H9 (cell line): ENCODE data around the gene SLC35F3. TPM values are rescaled to one million over a fixed set of nuclear protein-coding genes. Genes with fewer than 3 reads are reported as not detected.

Source experiments
- DNase-seq: peaks from one replicate; pipeline ENCODE4 v3.0.0-alpha.2; 2017
- H2AFZ ChIP-seq: one replicate; pipeline ENCODE4 v1.6.1; 2013; ENCODE audit warnings: mild to moderate bottlenecking, low read length, control low read depth, moderate library complexity
- H2AK5ac ChIP-seq: 2 replicates; pipeline ENCODE4 v1.6.1; 2013; ENCODE audit warnings: low read length, control low read depth, mixed read lengths; ENCODE audit not compliant: insufficient read length
- H2BK120ac ChIP-seq: one replicate; pipeline ENCODE4 v1.6.1; 2013; ENCODE audit warnings: low read depth, mild to moderate bottlenecking, low read length, control low read depth, inconsistent platforms; ENCODE audit not compliant: poor library complexity, severe bottlenecking
- H2BK12ac ChIP-seq: 2 replicates; pipeline ENCODE4 v1.6.1; 2013; ENCODE audit warnings: low read length, control low read depth, mixed read lengths, low read depth; ENCODE audit not compliant: insufficient read length
- H2BK15ac ChIP-seq: 2 replicates; pipeline ENCODE4 v1.6.1; 2013; ENCODE audit warnings: low read depth, low read length, control low read depth
- H2BK20ac ChIP-seq: one replicate; pipeline ENCODE4 v1.6.1; 2013; ENCODE audit warnings: low read depth, mild to moderate bottlenecking, low read length, control low read depth, inconsistent platforms; ENCODE audit not compliant: poor library complexity, severe bottlenecking
- H2BK5ac ChIP-seq: 2 replicates; pipeline ENCODE4 v1.6.1; 2013; ENCODE audit warnings: low read length, control low read depth, mixed read lengths; ENCODE audit not compliant: insufficient read length
- H3K14ac ChIP-seq: 2 replicates; pipeline ENCODE4 v1.6.1; 2013; ENCODE audit warnings: low read length, control low read depth; ENCODE audit not compliant: insufficient read depth
- H3K18ac ChIP-seq: 2 replicates; pipeline ENCODE4 v1.6.1; 2013; ENCODE audit warnings: low read depth, mild to moderate bottlenecking, mixed read lengths, low read length, control low read depth; ENCODE audit not compliant: insufficient read length
- H3K23ac ChIP-seq: 2 replicates; pipeline ENCODE4 v1.6.1; 2013; ENCODE audit warnings: low read length, control low read depth, mixed read lengths, low read depth; ENCODE audit not compliant: insufficient read length
- H3K23me2 ChIP-seq: 2 replicates; pipeline ENCODE4 v1.6.1; 2013; ENCODE audit warnings: low read depth, mild to moderate bottlenecking, mixed read lengths, low read length, control low read depth; ENCODE audit not compliant: insufficient read length, poor library complexity, severe bottlenecking
- H3K27ac ChIP-seq: 2 replicates; pipeline ENCODE4 v1.5.1; 2013; ENCODE audit warnings: low read length, control low read depth, mixed read lengths, low read depth; ENCODE audit not compliant: insufficient read length
- H3K27me3 ChIP-seq: 2 replicates; pipeline ENCODE4 v1.6.1; 2013; ENCODE audit warnings: low read length, control low read depth, inconsistent platforms; ENCODE audit not compliant: insufficient read depth
- H3K4ac ChIP-seq: 2 replicates; pipeline ENCODE4 v1.6.1; 2013; ENCODE audit warnings: low read depth, mild to moderate bottlenecking, control low read depth, inconsistent platforms, low read length, moderate library complexity
- H3K4me1 ChIP-seq: 2 replicates; pipeline ENCODE4 v1.6.1; 2013; ENCODE audit warnings: low read length, control low read depth, inconsistent platforms; ENCODE audit not compliant: insufficient read depth
- H3K4me2 ChIP-seq: 2 replicates; pipeline ENCODE4 v1.6.1; 2013; ENCODE audit warnings: low read length, control low read depth, mixed read lengths; ENCODE audit not compliant: insufficient read length, insufficient read depth
- H3K56ac ChIP-seq: 2 replicates; pipeline ENCODE4 v1.6.1; 2013; ENCODE audit warnings: low read depth, mild to moderate bottlenecking, mixed read lengths, low read length, control low read depth; ENCODE audit not compliant: insufficient read length
- H3K79me1 ChIP-seq: 2 replicates; pipeline ENCODE4 v1.6.1; 2013; ENCODE audit warnings: low read depth, mild to moderate bottlenecking, moderate library complexity, low read length, control low read depth, inconsistent platforms; ENCODE audit not compliant: insufficient read depth, poor library complexity, severe bottlenecking
- H3K79me2 ChIP-seq: 2 replicates; pipeline ENCODE4 v1.6.1; 2013; ENCODE audit warnings: low read length, control low read depth, inconsistent platforms; ENCODE audit not compliant: insufficient read depth
- H3K9ac ChIP-seq: 2 replicates; pipeline ENCODE4 v1.6.1; 2013; ENCODE audit warnings: low read length, control low read depth, mixed read lengths; ENCODE audit not compliant: insufficient read length; ENCODE audit errors: extremely low read depth
- H3K9me3 ChIP-seq: one replicate; pipeline ENCODE4 v1.6.1; 2013; ENCODE audit warnings: low read depth, low read length, inconsistent platforms; ENCODE audit not compliant: control insufficient read depth
- H3T11ph ChIP-seq: one replicate; pipeline ENCODE4 v1.6.1; 2013; ENCODE audit warnings: mild to moderate bottlenecking, low read length, control low read depth, inconsistent platforms
- H4K20me1 ChIP-seq: one replicate; pipeline ENCODE4 v1.6.1; 2013; ENCODE audit not compliant: control insufficient read depth, insufficient read length, insufficient read depth
- H4K5ac ChIP-seq: 2 replicates; pipeline ENCODE4 v1.6.1; 2013; ENCODE audit warnings: low read depth, mild to moderate bottlenecking, mixed read lengths, low read length, control low read depth; ENCODE audit not compliant: insufficient read length
- H4K8ac ChIP-seq: replicated peaks from 2 replicates; pipeline ENCODE4 v1.6.1; 2013; ENCODE audit warnings: low read length, control low read depth, mixed read lengths, low read depth; ENCODE audit not compliant: insufficient read length
- H4K91ac ChIP-seq: 2 replicates; pipeline ENCODE4 v1.6.1; 2013; ENCODE audit warnings: low read depth, mild to moderate bottlenecking, moderate library complexity, mixed read lengths, low read length, control low read depth; ENCODE audit not compliant: insufficient read length
- H3K27ac Mint-ChIP-seq, 3 experiments: 2 replicates in 2 of 3; 3 replicates in 1 of 3; pipeline ENCODE4 v1.8.0; 2020 to 2021; ENCODE audit warnings: mixed read lengths in 3 of 3, mild to moderate bottlenecking in 1 of 3, moderate library complexity in 1 of 3
- H3K27me3 Mint-ChIP-seq: 2 replicates; pipeline ENCODE4 v1.8.0; 2021; ENCODE audit warnings: low read depth, mild to moderate bottlenecking, moderate library complexity, mixed read lengths
- H3K36me3 Mint-ChIP-seq, 3 experiments: 2 replicates in 2 of 3; 3 replicates in 1 of 3; pipeline ENCODE4 v1.8.0; 2020 to 2021; ENCODE audit warnings: low read depth in 3 of 3, mixed read lengths in 3 of 3; ENCODE audit not compliant: insufficient read depth in 1 of 3
- H3K4me1 Mint-ChIP-seq, 2 experiments: 2 replicates each; pipeline ENCODE4 v1.8.0; 2020; ENCODE audit warnings: mixed read lengths in 2 of 2
- H3K4me3 Mint-ChIP-seq, 2 experiments: 2 replicates in 1 of 2; 3 replicates in 1 of 2; pipeline ENCODE4 v1.8.0; 2020 to 2021; ENCODE audit warnings: mild to moderate bottlenecking in 2 of 2, mixed read lengths in 2 of 2, moderate library complexity in 1 of 2
- H3K9me3 Mint-ChIP-seq, 2 experiments: 2 replicates in 1 of 2; 3 replicates in 1 of 2; pipeline ENCODE4 v1.8.0; 2020; ENCODE audit warnings: mild to moderate bottlenecking in 2 of 2, mixed read lengths in 2 of 2, moderate library complexity in 1 of 2
- total RNA-seq: library from RNA; stranded (reverse); gene quantifications from 2 replicates; pipeline ENCODE4 v1.2.1, GENCODE V29; 2021
- TF ChIP-seq, protein P1 (sequence below): fragments of 200-600 bp; sonication (generic); conservative IDR thresholded peaks from 3 replicates; pipeline ENCODE4 v1.8.0; 2021; ENCODE audit warnings: antibody characterized with exemption, mild to moderate bottlenecking

Gene SLC35F3
- total RNA-seq, 1 experiment from 2014 or later, result 0.81 TPM

DNA sequence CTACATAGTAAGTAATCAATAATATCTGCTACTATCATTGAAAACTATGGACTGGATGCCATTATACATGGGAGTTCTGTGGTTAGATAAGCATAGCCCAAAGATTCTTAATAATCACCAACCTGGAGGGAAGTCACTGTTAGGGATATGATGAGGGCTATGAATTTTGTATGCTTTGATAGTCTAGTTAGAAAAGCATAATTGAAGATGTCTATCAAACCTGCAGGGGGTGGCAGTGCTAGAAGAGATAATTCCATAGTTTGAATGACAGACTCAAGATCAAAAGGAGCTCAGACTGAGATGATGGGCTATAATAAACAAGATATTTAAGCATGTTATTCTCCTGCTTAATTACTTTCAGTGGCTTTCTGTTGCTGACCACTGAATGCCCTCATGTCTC lies 453.4 kb downstream of the SLC35F3 start:
- no peak overlapping the region for H3K9ac ChIP-seq
- TF ChIP-seq, protein P1, sequence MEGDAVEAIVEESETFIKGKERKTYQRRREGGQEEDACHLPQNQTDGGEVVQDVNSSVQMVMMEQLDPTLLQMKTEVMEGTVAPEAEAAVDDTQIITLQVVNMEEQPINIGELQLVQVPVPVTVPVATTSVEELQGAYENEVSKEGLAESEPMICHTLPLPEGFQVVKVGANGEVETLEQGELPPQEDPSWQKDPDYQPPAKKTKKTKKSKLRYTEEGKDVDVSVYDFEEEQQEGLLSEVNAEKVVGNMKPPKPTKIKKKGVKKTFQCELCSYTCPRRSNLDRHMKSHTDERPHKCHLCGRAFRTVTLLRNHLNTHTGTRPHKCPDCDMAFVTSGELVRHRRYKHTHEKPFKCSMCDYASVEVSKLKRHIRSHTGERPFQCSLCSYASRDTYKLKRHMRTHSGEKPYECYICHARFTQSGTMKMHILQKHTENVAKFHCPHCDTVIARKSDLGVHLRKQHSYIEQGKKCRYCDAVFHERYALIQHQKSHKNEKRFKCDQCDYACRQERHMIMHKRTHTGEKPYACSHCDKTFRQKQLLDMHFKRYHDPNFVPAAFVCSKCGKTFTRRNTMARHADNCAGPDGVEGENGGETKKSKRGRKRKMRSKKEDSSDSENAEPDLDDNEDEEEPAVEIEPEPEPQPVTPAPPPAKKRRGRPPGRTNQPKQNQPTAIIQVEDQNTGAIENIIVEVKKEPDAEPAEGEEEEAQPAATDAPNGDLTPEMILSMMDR, result no peak
- no peak overlapping the region for H2AK5ac ChIP-seq

More for the DNA sequence above, 453.4 kb downstream of the SLC35F3 start:
- H3K23ac ChIP-seq, result no peak overlapping the region
- H3K4me1 ChIP-seq, result no peaks in the 10 kb centered on the region
- no peaks in the 10 kb centered on the region for H3K79me1 ChIP-seq
- no peaks in the 10 kb centered on the region for H3K79me2 ChIP-seq
- H3K4ac ChIP-seq, result no peak overlapping the region
- no peaks in the 10 kb centered on the region for H3K23me2 ChIP-seq
- no peak overlapping the region for H4K8ac ChIP-seq
- no peak overlapping the region for H4K5ac ChIP-seq
- H2BK5ac ChIP-seq, result no peak overlapping the region
- no peak for DNase-seq
- no peak overlapping the region for H3K27ac ChIP-seq
- H3K9me3 Mint-ChIP-seq, result no peaks in the 10 kb centered on the region
- no peak overlapping the region for H3K14ac ChIP-seq
- no peaks in the 10 kb centered on the region for H4K20me1 ChIP-seq
- H3K27me3 ChIP-seq, result no peaks in the 10 kb centered on the region
- no peak overlapping the region for H3K18ac ChIP-seq
- H3K4me2 ChIP-seq, result no peak overlapping the region
- no peaks in the 10 kb centered on the region for H3K9me3 ChIP-seq
- no peak overlapping the region for H2BK120ac ChIP-seq
- H3K4me1 Mint-ChIP-seq, result peaks cover 0 to 4% of the 10 kb centered on the region in 2 experiments; a peak in 1 of 4 replicates
- H2BK15ac ChIP-seq, result no peak overlapping the region
- H3K27me3 Mint-ChIP-seq, result peaks cover 2% of the 10 kb centered on the region
- no peak overlapping the region for H3T11ph ChIP-seq
- H2BK20ac ChIP-seq, result no peak overlapping the region
- no peak overlapping the region for H3K27ac Mint-ChIP-seq
- no peak overlapping the region for H4K91ac ChIP-seq
- no peaks in the 10 kb centered on the region for H3K36me3 Mint-ChIP-seq
- no peak overlapping the region for H3K56ac ChIP-seq
- no peak overlapping the region for H2BK12ac ChIP-seq
- no peak overlapping the region for H2AFZ ChIP-seq
- H3K4me3 Mint-ChIP-seq, result no peak overlapping the region
